ENCODE results near the gene TRIP13. TPM values are rescaled to one million over a fixed set of nuclear protein-coding genes. Genes with fewer than 3 reads are reported as not detected.
"Not testable (repeated sequence)": the region's sequence is repeated elsewhere in the genome, so short reads cannot be mapped to it uniquely, and the experiment has no call there.

Gene TRIP13
- total RNA-seq, 4 donors from 2014 or later, result 0.53 to 3.0 (median 1.6) TPM

DNA sequence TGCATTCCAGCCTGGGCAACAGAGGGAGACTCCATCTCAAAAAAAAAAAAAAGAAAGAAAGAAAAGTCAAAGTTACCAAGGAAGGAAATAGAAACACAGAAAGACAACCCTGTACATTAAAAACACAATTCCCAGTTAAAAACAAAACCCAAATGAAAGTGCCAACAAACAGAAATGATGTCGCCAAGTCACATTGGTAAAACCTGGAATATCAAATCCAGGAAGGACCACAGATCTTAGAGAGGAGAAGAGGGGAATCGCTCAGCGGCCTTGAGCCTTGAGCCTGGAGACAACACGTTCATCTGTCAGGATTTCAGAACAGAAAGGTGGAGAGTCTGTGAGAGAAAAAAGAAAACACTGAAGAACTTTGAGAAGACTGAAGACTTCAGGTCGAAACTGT, 40.7 kb upstream of the TRIP13 start:
- no peak for DNase-seq (ENCODE audit: low spot score in 2 of 2)
- no peak overlapping the region for H3K4me3 ChIP-seq (ENCODE audit: low read depth, poor library complexity, severe bottlenecking)
- intact Hi-C loops (cut with DNase I; ENCODE audit: low total_unique reads), result no loop called here
- WGBS, 2 donors, result 36 to 55% methylated on average over 5 of the region's 5 CpGs
- TF ChIP-seq POLR2A (IDR thresholded peaks at IDR 0.05), result no peak
- no peak for TF ChIP-seq CTCF (IDR thresholded peaks at IDR 0.05)

- no peak for TF ChIP-seq CTCF (IDR thresholded peaks at IDR 0.05)
- no peak for TF ChIP-seq POLR2A (IDR thresholded peaks at IDR 0.05)
- intact Hi-C loops (cut with DNase I; ENCODE audit: low total_unique reads), result no loop called here
- no peak for DNase-seq (ENCODE audit: low spot score in 2 of 2)
- H3K4me3 ChIP-seq (ENCODE audit: low read depth, poor library complexity, severe bottlenecking), result no peak overlapping the region
- WGBS, 2 donors, result 88 to 89% methylated on average over 55 of the region's 55 CpGs
These were observed 40.0 kb upstream of the TRIP13 start for GRCh38 chr5:852431-853401.

DNA sequence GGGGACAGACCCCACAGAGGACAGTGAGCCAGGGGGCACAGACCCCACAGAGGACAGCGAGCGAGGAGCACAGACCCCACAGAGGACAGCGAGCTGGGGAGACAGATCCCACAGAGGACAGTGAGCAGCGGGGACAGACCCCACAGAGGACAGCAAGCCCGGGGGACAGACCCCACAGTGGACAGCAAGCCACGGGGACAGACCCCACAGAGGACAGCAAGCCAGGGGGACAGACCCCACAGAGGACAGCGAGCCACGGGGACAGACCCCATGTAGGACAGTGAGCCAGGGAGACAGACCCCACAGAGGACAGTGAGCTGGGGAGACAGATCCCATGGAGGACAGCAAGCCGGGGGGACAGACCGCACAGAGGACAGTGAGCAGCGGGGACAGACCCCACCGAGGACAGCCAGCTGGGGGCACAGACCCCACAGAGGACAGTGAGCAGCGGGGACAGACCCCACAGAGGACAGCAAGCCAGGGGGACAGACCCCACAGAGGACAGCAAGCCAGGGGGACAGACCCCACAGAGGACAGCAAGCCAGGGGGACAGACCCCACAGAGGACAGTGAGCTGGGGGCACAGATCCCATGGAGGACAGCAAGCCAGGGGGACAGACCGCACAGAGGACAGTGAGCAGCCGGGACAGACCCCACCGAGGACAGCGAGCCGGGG, 39.1 kb upstream of the TRIP13 start:
- DNase-seq (ENCODE audit: low spot score in 2 of 2); H3K4me3 ChIP-seq (ENCODE audit: low read depth, poor library complexity, severe bottlenecking); intact Hi-C loops (cut with DNase I; ENCODE audit: low total_unique reads): not testable (repeated sequence)
- 80 to 81% methylated on average over 18 of the region's 18 CpGs for WGBS, 2 donors

DNA sequence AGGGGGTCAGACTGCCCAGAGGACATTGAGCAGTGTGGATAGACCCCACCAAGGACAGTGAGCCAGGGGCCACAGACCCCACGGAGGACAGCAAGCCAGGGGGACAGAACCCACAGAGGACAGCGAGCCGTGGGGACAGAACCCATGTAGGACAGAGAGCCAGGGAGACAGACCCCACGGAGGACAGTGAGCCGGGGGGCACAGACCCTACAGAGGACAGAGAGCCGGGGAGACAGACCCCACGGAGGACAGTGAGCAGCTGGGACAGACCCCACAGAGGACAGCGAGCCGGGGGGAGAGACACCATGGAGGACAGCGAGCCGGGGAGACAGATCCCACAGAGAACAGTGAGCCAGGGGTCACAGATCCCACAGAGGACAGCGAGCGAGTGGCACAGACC, 38.5 kb upstream of the TRIP13 start:
- intact Hi-C loops (cut with DNase I; ENCODE audit: low total_unique reads), result no loop called here
- H3K4me3 ChIP-seq (ENCODE audit: low read depth, poor library complexity, severe bottlenecking), result no peak overlapping the region
- WGBS, 2 donors, result 75 to 78% methylated on average over 13 of the region's 13 CpGs
- TF ChIP-seq CTCF (IDR thresholded peaks at IDR 0.05) (no peak), POLR2A (IDR thresholded peaks at IDR 0.05) (no peak)
- no peak for DNase-seq (ENCODE audit: low spot score in 2 of 2)

GRCh38 chr5:854966-855743, 37.5 kb upstream of the TRIP13 start:
- TF ChIP-seq CTCF (IDR thresholded peaks at IDR 0.05) (no peak), POLR2A (IDR thresholded peaks at IDR 0.05) (no peak)
- no peak for DNase-seq (ENCODE audit: low spot score in 2 of 2)
- no peak overlapping the region for H3K4me3 ChIP-seq (ENCODE audit: low read depth, poor library complexity, severe bottlenecking)
- intact Hi-C loops (cut with DNase I; ENCODE audit: low total_unique reads), result no loop called here
- WGBS, 2 donors, result 82 to 87% methylated on average over 32 of the region's 32 CpGs

All from lower leg skin (tissue), 4 donors.